Natural killer cell (primary cell): ENCODE measurements around the gene ITGB2. TPM values are rescaled to one million over a fixed set of nuclear protein-coding genes. Genes with fewer than 3 reads are reported as not detected.

Experiments used
- ATAC-seq, 3 donors: fragments of 150-1000 bp in 2 of 3; fragments of 200-7000 bp in 1 of 3; cut with Tn5 transposase; 1 replicate in 1 of 3; 2 replicates in 2 of 3; pipeline ENCODE4 v1.10.0; 2021; ENCODE audit warnings: mild to moderate bottlenecking in 2 of 3, moderate library complexity in 2 of 3
- DNase-seq, 2 donors: peaks; one replicate each; pipeline versions ENCODE4 v3.0.0 to v3.0.0-alpha.2; 2013 to 2021; ENCODE audit warnings: mixed read lengths in 1 of 2
- H3K27ac ChIP-seq: one replicate; pipeline ENCODE4 v1.5.1; 2013; ENCODE audit warnings: mild to moderate bottlenecking, low read length
- H3K27me3 ChIP-seq: one replicate; pipeline ENCODE4 v1.6.1; 2013; ENCODE audit warnings: low read length; ENCODE audit not compliant: control insufficient read depth, insufficient read depth
- H3K36me3 ChIP-seq: one replicate; pipeline ENCODE4 v1.6.1; 2013; ENCODE audit warnings: low read length; ENCODE audit not compliant: control insufficient read depth, insufficient read depth
- H3K4me1 ChIP-seq: one replicate; pipeline ENCODE4 v1.6.1; 2013; ENCODE audit warnings: low read length; ENCODE audit not compliant: control insufficient read depth, insufficient read depth
- H3K4me3 ChIP-seq: one replicate; pipeline ENCODE4 v1.5.1; 2013; ENCODE audit warnings: low read length
- H3K9me3 ChIP-seq: one replicate; pipeline ENCODE4 v1.6.1; 2013; ENCODE audit warnings: low read length; ENCODE audit not compliant: control insufficient read depth, insufficient read depth
- H3K27ac Mint-ChIP-seq, 2 donors: one replicate each; pipeline ENCODE4 v1.8.0; 2022; ENCODE audit warnings: mild to moderate bottlenecking in 2 of 2, mixed read lengths in 2 of 2, moderate library complexity in 1 of 2
- H3K27me3 Mint-ChIP-seq, 2 donors: one replicate each; pipeline ENCODE4 v1.8.0; 2022; ENCODE audit warnings: low read depth in 2 of 2, mixed read lengths in 2 of 2
- H3K36me3 Mint-ChIP-seq: one replicate; pipeline ENCODE4 v1.8.0; 2022; ENCODE audit warnings: mixed read lengths
- H3K4me1 Mint-ChIP-seq, 2 donors: one replicate each; pipeline ENCODE4 v1.8.0; 2022; ENCODE audit warnings: mixed read lengths in 2 of 2
- H3K4me3 Mint-ChIP-seq: one replicate; pipeline ENCODE4 v1.8.0; 2022; ENCODE audit warnings: mild to moderate bottlenecking, moderate library complexity, mixed read lengths
- H3K9me3 Mint-ChIP-seq, 2 donors: one replicate each; pipeline ENCODE4 v1.8.0; 2022; ENCODE audit warnings: mixed read lengths in 2 of 2
- CTCF ChIP-seq: fragments of 200-600 bp; IDR thresholded peaks from one replicate; pipeline ENCODE4 v1.8.0; 2022; ENCODE audit warnings: antibody characterized with exemption
- WGBS: methylation state at CpG from one replicate; pipeline ENCODE4 v1.1.7; 2013; ENCODE audit warnings: missing lambda C conversion rate; ENCODE audit not compliant: insufficient coverage; 5-methylcytosine and 5-hydroxymethylcytosine counted together
- intact Hi-C: fragments of 100-400 bp; cut with micrococcal nuclease; formaldehyde crosslinking; loops from one replicate; pipeline ENCODE4 v1.14.2; 2022
- total RNA-seq, 4 donors: library from RNA; stranded (reverse); fragments of 120-200 nt in 1 of 4; gene quantifications; one replicate each; pipeline versions ENCODE4 v1.2.3 to v1.2.4, GENCODE V29; 2013 to 2022

The ITGB2 gene
- total RNA-seq, 3 donors from 2014 or later (not counting 1 experiment from before 2014, with no cell fraction given), result 1,223 to 1,393 (median 1,250) TPM

GRCh38 chr21:44950351-44950750 is 29.7 kb upstream of the ITGB2 start:
- WGBS, result 96% methylated on average over 18 of the region's 18 CpGs
- H3K27me3 Mint-ChIP-seq, result no peaks in the 10 kb centered on the region
- no peak for TF ChIP-seq CTCF
- ATAC-seq, result no peak
- no peak overlapping the region for H3K4me3 Mint-ChIP-seq
- H3K27ac Mint-ChIP-seq, result no peak overlapping the region
- no peak for DNase-seq
- Histone ChIP-seq H3K4me3 (no peak overlapping the region), H3K4me1 (peaks cover 19% of the 10 kb centered on the region), H3K36me3 (peaks cover 4% of the 10 kb centered on the region), H3K9me3 (no peaks in the 10 kb centered on the region), H3K27me3 (no peaks in the 10 kb centered on the region), H3K27ac (no peak overlapping the region)
- peaks cover 4 to 17% of the 10 kb centered on the region in 2 donors for H3K4me1 Mint-ChIP-seq
- intact Hi-C loops, result no loop called here
- no peaks in the 10 kb centered on the region for H3K9me3 Mint-ChIP-seq
- no peaks in the 10 kb centered on the region for H3K36me3 Mint-ChIP-seq

- peaks cover 4 to 15% of the 10 kb centered on the region in 2 donors for H3K4me1 Mint-ChIP-seq
- no peak overlapping the region for H3K27ac Mint-ChIP-seq
- Histone ChIP-seq H3K4me3 (no peak overlapping the region), H3K27me3 (no peaks in the 10 kb centered on the region), H3K9me3 (no peaks in the 10 kb centered on the region), H3K36me3 (peaks cover 7% of the 10 kb centered on the region), H3K4me1 (peaks cover 19% of the 10 kb centered on the region), H3K27ac (no peak overlapping the region)
- ATAC-seq, result peak; percentile 85 to 95 (median 94)
- H3K36me3 Mint-ChIP-seq, result no peaks in the 10 kb centered on the region
- H3K9me3 Mint-ChIP-seq, result no peaks in the 10 kb centered on the region
- no peaks in the 10 kb centered on the region for H3K27me3 Mint-ChIP-seq
- no peak overlapping the region for H3K4me3 Mint-ChIP-seq
- peak; percentile 92 for TF ChIP-seq CTCF
- WGBS, result 18% methylated on average over 10 of the region's 10 CpGs
- intact Hi-C loops, result loop anchor here (1.0 to 5.0 kb wide), 2 partner anchors 179 to 493 kb away; no protein-coding TSS in a partner anchor
- peak; percentile 79 to 90 for DNase-seq
These were observed 29.1 kb upstream of the ITGB2 start for GRCh38 chr21:44949779-44950198.

- no peak overlapping the region for H3K27ac Mint-ChIP-seq
- ATAC-seq (peak in 1 of 3 donors; percentile 17), DNase-seq (no peak)
- Histone ChIP-seq H3K27ac (no peak overlapping the region), H3K9me3 (no peaks in the 10 kb centered on the region), H3K4me1 (peaks cover 19% of the 10 kb centered on the region), H3K27me3 (no peaks in the 10 kb centered on the region), H3K36me3 (peaks cover 12% of the 10 kb centered on the region), H3K4me3 (no peak overlapping the region)
- peaks cover 4 to 15% of the 10 kb centered on the region in 2 donors for H3K4me1 Mint-ChIP-seq
- no peaks in the 10 kb centered on the region for H3K36me3 Mint-ChIP-seq
- no peak for TF ChIP-seq CTCF
- WGBS, result 86% methylated on average over 30 of the region's 30 CpGs
- no peak overlapping the region for H3K4me3 Mint-ChIP-seq
- intact Hi-C loops, result loop anchor here (1.0 to 5.0 kb wide), 2 partner anchors 179 to 493 kb away; no protein-coding TSS in a partner anchor
- no peaks in the 10 kb centered on the region for H3K9me3 Mint-ChIP-seq
- no peaks in the 10 kb centered on the region for H3K27me3 Mint-ChIP-seq
These were observed 28.6 kb upstream of the ITGB2 start for GRCh38 chr21:44949161-44949778.
